Ovary (tissue), 3 donors: ENCODE measurements around the gene VWA3B.

Experiments
- CTCF ChIP-seq, 3 donors: fragments of 450-650 bp in 2 of 3; fragments of 200-600 bp in 1 of 3; IDR thresholded peaks; one replicate each; pipeline versions ENCODE4 v1.5.1 to v1.8.0; 2016 to 2022; ENCODE audit warnings: antibody characterized with exemption in 3 of 3, mild to moderate bottlenecking in 1 of 3
- EP300 ChIP-seq: sonication (generic); formaldehyde crosslinking; IDR thresholded peaks from one replicate; pipeline ENCODE4 v1.6.1; 2017; ENCODE audit warnings: antibody characterized with exemption
- POLR2A ChIP-seq: fragments of 450-650 bp; IDR thresholded peaks from one replicate; pipeline ENCODE4 v1.6.1; 2017; ENCODE audit warnings: antibody characterized with exemption, mild to moderate bottlenecking, moderate library complexity
- donor health status: DM: no; HTN: no; CAD: no.

DNA sequence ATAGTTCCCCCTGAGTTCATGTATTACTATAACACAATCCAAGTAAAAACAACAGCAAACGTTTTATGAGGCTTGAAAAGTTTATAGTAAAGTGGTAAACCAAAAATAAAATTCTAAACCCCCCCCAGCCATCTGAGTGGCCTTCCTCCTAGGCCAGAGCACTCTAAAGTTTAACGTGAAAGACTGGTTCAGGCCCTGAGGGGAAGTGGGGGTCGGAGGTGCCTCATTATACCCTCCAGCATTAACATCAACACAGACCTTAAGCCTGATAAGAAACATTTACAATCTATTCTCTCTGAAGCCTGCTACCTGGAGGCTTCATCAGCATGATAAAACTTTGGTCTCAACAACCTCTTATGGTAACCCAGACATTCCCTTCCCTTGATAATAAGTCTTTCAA, 230.2 kb downstream of the VWA3B start:
- no peak for TF ChIP-seq CTCF (IDR thresholded peaks at IDR 0.05)
- no peak for TF ChIP-seq POLR2A
- TF ChIP-seq EP300: no peak
